GM18951 (cell line): ENCODE data around the gene SNTA1.
"Not testable (repeated sequence)": the region's sequence is repeated elsewhere in the genome, so short reads cannot be mapped to it uniquely, and the experiment has no call there.

ENCODE experiments used
- POLR2A ChIP-seq: IDR thresholded peaks from 4 replicates; pipeline ENCODE4 v1.6.1; 2011; ENCODE audit warnings: mild to moderate bottlenecking; ENCODE audit not compliant: insufficient read length, insufficient read depth; ENCODE audit errors: extremely low read depth
- in situ Hi-C: fragments of 300-500 bp; cut with MboI; formaldehyde crosslinking; loops from one replicate; pipeline ENCODE4 v1.12.0; 2022; ENCODE audit warnings: low sequenced_read_pairs, mixed read lengths, inconsistent platforms; ENCODE audit not compliant: unreplicated experiment

Gene SNTA1

GRCh38 chr20:33433465-33434234 lies 9.9 kb downstream of the SNTA1 start:
- no peak for TF ChIP-seq POLR2A
- in situ Hi-C loops: no loop called here

GRCh38 chr20:33431797-33432381 lies 11.7 kb downstream of the SNTA1 start:
- in situ Hi-C loops: no loop called here

GRCh38 chr20:33423875-33424274 lies 19.7 kb downstream of the SNTA1 start:
- in situ Hi-C loops: not testable (repeated sequence)

More at GRCh38 chr20:33431797-33432381, 11.7 kb downstream of the SNTA1 start:
- no peak for TF ChIP-seq POLR2A

GRCh38 chr20:33423141-33423834 lies 20.3 kb downstream of the SNTA1 start:
- TF ChIP-seq POLR2A: no peak
- in situ Hi-C loops: no loop called here

- TF ChIP-seq POLR2A: no peak
- in situ Hi-C loops: no loop called here
Observed at GRCh38 chr20:33419140-33419974, 24.2 kb downstream of the SNTA1 start.

- TF ChIP-seq POLR2A: no peak
Observed at GRCh38 chr20:33418033-33418432, 25.5 kb downstream of the SNTA1 start.

GRCh38 chr20:33415948-33416347 lies 27.6 kb downstream of the SNTA1 start:
- in situ Hi-C loops: no loop called here
- no peak for TF ChIP-seq POLR2A

More at GRCh38 chr20:33418033-33418432, 25.5 kb downstream of the SNTA1 start:
- in situ Hi-C loops: no loop called here

GRCh38 chr20:33412484-33412838 lies 31.1 kb downstream of the SNTA1 start:
- in situ Hi-C loops: no loop called here
- TF ChIP-seq POLR2A: no peak

- in situ Hi-C loops: no loop called here
- TF ChIP-seq POLR2A: no peak
Observed at GRCh38 chr20:33411711-33412483, 31.7 kb downstream of the SNTA1 start.

- TF ChIP-seq POLR2A: no peak
- in situ Hi-C loops: no loop called here
Observed at GRCh38 chr20:33411242-33411641, 32.3 kb downstream of the SNTA1 start.

- no peak for TF ChIP-seq POLR2A
- in situ Hi-C loops: no loop called here
Observed at GRCh38 chr20:33410081-33410742, 33.4 kb downstream of the SNTA1 start.
